Choroid plexus epithelial cell (primary cell): ENCODE data around the gene HHLA2.

Source experiments
- DNase-seq: peaks from one replicate; pipeline ENCODE4 v3.0.0-alpha.2; 2010; ENCODE audit warnings: low read depth
- H3K4me3 ChIP-seq: 2 replicates; pipeline ENCODE4 v1.5.1; 2011; ENCODE audit warnings: low read depth, mild to moderate bottlenecking, control low read depth, low read length, moderate library complexity
- CTCF ChIP-seq: conservative IDR thresholded peaks from 2 replicates; pipeline ENCODE4 v1.5.1; 2011; ENCODE audit warnings: low read depth, mild to moderate bottlenecking, control low read depth, inconsistent platforms, low read length, moderate library complexity

HHLA2 gene

GRCh38 chr3:108416111-108416869 is 119.9 kb downstream of the HHLA2 start:
- no peak for TF ChIP-seq CTCF
- no peak overlapping the region for H3K4me3 ChIP-seq
- no peak for DNase-seq

DNA sequence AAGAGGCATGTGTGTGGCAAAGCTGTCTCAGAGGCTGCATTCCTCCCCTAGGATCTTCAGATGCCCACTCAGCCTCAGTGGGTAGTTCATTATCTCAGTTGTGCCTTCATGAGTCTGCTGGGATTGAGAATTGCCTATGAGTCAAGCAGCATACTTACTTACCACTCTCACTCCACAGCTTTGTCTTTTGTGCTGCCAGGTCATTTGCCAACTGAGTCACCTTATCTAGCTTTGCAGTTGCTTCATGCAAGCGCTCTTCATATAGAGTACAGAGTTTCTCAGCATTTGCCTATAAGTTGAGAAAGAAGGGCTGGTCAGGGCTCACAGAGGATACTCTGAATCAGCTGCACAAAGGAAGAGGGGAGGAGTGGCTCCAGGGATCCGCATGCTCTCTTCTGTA is 124.6 kb downstream of the HHLA2 start:
- DNase-seq, result peak; percentile 27
- no peak for TF ChIP-seq CTCF
- H3K4me3 ChIP-seq, result no peak overlapping the region
